ENCODE data around the gene PRPF19.

Gene PRPF19

DNA sequence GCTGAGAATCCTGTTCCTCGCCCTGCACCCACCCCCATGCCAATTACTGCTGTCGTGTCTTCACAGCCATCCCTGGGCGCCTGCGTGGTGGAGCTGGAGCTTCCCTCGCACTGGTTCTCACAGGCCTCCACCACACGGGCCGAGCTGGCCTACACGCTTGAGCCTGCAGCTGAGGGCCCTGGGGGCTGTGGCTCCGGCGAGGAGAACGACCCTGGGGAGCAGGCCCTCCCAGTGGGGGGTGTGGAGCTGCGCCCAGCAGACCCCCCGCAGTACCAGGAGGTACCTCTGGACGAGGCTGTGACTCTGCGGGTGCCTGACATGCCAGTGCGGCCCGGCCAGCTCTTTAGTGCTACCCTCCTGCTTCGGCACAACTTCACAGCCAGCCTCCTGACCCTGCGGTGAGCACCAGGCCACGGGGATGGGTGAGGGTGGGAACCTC lies 22.2 kb upstream of the PRPF19 start:
- FAIRE-seq: no peak
- DNase-seq (ENCODE audit: insufficient read length, low spot score): no peak
- TF ChIP-seq, protein P1, sequence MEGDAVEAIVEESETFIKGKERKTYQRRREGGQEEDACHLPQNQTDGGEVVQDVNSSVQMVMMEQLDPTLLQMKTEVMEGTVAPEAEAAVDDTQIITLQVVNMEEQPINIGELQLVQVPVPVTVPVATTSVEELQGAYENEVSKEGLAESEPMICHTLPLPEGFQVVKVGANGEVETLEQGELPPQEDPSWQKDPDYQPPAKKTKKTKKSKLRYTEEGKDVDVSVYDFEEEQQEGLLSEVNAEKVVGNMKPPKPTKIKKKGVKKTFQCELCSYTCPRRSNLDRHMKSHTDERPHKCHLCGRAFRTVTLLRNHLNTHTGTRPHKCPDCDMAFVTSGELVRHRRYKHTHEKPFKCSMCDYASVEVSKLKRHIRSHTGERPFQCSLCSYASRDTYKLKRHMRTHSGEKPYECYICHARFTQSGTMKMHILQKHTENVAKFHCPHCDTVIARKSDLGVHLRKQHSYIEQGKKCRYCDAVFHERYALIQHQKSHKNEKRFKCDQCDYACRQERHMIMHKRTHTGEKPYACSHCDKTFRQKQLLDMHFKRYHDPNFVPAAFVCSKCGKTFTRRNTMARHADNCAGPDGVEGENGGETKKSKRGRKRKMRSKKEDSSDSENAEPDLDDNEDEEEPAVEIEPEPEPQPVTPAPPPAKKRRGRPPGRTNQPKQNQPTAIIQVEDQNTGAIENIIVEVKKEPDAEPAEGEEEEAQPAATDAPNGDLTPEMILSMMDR (IDR thresholded peaks at IDR 0.05; ENCODE audit: insufficient read depth, missing control alignments): no peak

DNA sequence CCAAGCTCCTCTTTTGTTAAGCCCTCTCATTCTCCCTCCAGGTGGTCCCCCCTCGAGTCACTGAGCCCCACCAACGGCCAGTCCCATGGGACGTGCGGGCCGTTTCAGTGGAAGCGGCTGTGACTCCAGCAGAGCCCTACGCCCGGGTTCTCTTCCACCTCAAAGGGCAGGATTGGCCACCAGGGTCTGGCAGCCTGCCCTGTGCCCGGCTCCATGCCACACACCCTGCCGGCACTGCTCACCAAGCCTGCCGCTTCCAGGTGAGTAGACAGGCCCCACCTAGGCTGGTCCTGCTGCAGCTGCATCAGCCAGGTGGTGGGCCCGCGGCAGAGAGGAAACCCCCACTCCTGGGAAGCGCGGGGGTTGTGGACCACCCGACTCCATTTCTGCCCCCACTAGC lies 21.2 kb upstream of the PRPF19 start:
- no peak for DNase-seq (ENCODE audit: insufficient read length, low spot score)
- TF ChIP-seq, protein P1 (IDR thresholded peaks at IDR 0.05; ENCODE audit: insufficient read depth, missing control alignments): no peak
- FAIRE-seq: no peak

DNA sequence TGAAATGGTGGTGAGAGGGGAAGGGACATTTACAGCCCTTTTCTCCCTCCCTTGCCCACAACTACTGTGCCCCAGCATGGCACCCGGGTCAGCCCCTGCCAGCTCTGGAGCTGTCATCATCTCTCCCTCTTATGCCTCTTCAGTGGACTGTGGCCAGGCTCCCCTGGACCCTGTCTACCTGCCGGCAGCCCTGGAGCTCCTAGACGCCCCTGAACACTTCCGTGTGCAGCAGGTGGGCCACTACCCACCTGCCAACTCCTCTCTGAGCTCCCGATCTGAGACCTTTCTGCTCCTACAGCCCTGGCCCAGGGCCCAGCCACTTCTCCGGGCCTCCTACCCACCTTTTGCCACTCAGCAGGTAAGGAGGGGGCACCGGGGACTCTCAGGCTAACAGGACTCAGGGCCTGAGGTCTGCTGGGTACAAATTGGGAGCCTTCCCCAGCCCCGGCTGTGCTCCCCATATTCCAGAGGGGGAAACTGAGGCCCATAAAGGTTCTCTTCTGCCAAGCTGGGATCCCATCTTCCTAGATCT lies 20.7 kb upstream of the PRPF19 start:
- TF ChIP-seq, protein P1 (IDR thresholded peaks at IDR 0.05; ENCODE audit: insufficient read depth, missing control alignments): no peak
- DNase-seq (ENCODE audit: insufficient read length, low spot score) (no peak), FAIRE-seq (no peak)

DNA sequence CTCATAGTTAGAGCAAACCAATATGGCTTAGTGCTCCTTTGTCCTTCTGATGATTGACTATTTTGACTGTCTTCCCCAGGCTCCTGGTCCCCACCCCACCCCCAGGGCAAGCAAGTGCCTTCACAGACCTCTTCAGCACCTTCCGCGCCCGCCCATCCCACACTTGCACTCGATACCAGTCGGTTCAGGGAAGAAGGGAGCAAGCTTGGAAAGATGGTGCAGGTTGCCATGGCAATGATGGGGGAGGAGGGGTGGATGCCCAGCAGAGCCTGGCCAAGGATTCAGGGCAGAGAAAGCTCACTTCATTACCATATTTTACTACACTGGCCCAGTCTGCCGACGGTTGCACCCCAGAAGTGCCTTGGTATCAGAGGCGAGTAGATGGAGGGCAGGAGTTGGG lies 20.1 kb upstream of the PRPF19 start:
- no peak for DNase-seq (ENCODE audit: insufficient read length, low spot score)
- TF ChIP-seq, protein P1 (IDR thresholded peaks at IDR 0.05; ENCODE audit: insufficient read depth, missing control alignments): no peak
- FAIRE-seq: no peak

DNA sequence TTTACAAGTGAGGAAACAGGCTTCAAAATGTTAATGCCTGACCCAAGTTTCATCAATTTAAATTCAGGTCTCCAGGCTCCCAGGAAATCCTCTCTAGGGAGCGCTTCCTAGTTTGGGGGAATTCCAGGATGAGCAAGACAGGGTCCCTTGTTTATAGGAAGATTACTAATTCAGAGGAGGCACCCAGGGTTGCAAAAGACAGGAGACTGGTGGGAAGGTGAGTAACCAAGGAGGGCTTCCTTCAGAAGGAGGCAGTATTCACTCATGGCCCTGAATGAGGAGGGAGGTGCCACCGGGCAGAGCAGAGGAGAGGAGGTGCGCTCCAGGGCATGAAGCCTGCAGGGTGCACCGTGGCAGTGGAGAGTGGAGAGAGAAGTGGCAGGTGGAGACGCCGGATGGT lies 19.5 kb upstream of the PRPF19 start:
- FAIRE-seq (no peak), DNase-seq (ENCODE audit: insufficient read length, low spot score) (no peak)
- TF ChIP-seq, protein P1 (IDR thresholded peaks at IDR 0.05; ENCODE audit: insufficient read depth, missing control alignments): no peak

DNA sequence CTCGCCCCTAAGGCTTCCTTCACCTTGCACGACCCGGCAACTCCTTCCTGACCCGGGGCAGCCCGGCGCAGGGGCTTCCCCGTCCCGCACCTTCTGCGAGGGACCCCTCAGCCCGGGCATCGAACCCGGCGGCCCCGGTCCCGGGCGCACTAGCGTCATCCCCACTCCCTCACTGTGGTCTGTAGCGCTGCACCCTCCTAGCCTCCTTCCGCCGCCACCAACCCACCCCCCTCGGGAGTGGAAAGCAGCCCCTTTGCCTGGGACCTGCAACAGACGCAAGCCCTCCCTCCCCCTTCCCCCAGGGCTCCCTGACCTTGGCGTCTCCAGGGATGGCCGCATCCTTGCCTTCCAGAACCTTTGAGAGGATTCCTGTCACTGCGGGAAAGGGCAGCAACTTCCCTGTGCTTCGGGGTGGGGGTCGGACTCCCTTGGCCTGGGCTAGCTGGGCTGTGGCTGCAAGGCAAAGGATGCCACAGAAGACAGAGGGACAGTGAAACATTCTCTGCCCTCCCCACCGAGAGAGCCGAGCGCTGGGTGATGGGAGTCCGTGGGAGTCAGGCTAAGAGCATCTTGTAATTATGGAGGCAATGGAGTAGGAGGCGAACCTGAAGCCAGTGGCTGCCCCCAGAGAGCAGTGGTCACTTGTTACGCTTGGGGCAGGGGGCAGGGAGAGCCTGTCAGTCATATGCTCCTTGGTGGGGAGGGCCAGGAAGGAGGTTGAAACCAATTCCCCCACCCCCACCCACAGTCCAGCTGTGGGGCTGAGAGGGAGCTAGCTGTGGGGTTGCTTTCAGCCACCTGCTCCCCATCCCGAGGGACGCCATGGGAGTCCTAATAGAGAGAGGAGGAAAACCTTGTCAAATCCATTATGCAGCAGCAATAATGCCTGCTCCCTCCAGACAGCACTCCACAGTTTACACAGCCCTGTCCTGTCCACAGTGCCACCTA lies 18.8 kb upstream of the PRPF19 start:
- FAIRE-seq (no peak), DNase-seq (ENCODE audit: insufficient read length, low spot score) (peak; percentile 47)
- TF ChIP-seq, protein P1 (IDR thresholded peaks at IDR 0.05; ENCODE audit: insufficient read depth, missing control alignments): no peak

All from D721Med (cell line).